C4-2B (cell line): Measurements from ENCODE around the gene ZFP69B.

Experiments
- ZFX ChIP-seq: fragments of 450-650 bp; IDR thresholded peaks from 2 replicates; pipeline ENCODE4 v1.6.1; 2017
- TF ChIP-seq, protein P1 (sequence below): fragments of 450-650 bp; conservative IDR thresholded peaks from 2 replicates; pipeline ENCODE4 v1.5.1; 2017; ENCODE audit warnings: mild to moderate bottlenecking

GRCh38 chr1:40439247-40439646 is 11.0 kb upstream of the ZFP69B start:
- TF ChIP-seq, protein P1, sequence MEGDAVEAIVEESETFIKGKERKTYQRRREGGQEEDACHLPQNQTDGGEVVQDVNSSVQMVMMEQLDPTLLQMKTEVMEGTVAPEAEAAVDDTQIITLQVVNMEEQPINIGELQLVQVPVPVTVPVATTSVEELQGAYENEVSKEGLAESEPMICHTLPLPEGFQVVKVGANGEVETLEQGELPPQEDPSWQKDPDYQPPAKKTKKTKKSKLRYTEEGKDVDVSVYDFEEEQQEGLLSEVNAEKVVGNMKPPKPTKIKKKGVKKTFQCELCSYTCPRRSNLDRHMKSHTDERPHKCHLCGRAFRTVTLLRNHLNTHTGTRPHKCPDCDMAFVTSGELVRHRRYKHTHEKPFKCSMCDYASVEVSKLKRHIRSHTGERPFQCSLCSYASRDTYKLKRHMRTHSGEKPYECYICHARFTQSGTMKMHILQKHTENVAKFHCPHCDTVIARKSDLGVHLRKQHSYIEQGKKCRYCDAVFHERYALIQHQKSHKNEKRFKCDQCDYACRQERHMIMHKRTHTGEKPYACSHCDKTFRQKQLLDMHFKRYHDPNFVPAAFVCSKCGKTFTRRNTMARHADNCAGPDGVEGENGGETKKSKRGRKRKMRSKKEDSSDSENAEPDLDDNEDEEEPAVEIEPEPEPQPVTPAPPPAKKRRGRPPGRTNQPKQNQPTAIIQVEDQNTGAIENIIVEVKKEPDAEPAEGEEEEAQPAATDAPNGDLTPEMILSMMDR: no peak
- TF ChIP-seq ZFX: no peak
